GM12801 (cell line): Measurements from ENCODE around the gene TESPA1.

Experiments used
- TF ChIP-seq, protein P1 (sequence below): IDR thresholded peaks from one replicate; pipeline ENCODE4 v1.5.1; 2011; ENCODE audit warnings: control low read depth; ENCODE audit not compliant: insufficient read length; ENCODE audit errors: extremely low read depth

TESPA1 gene

DNA sequence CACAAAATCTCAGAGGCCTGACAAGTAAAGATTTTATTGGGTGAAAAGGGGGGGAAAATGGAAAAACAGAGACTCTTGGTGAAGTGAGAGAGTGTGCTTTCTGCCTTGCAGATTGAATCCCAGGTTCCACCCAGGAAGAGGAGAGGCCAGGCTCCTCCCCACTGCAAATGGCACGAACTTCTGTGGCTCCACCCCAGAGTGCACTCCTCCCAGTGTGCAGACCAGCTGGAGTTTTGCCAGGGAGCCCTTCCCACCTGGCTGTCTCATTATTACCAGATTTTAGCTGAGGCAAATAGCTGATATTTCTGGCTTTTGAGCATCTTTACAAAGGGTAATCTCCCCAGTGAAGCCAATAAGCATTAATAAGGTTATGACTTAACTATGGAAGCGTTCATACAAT is 51.9 kb downstream of the TESPA1 start:
- TF ChIP-seq, protein P1, sequence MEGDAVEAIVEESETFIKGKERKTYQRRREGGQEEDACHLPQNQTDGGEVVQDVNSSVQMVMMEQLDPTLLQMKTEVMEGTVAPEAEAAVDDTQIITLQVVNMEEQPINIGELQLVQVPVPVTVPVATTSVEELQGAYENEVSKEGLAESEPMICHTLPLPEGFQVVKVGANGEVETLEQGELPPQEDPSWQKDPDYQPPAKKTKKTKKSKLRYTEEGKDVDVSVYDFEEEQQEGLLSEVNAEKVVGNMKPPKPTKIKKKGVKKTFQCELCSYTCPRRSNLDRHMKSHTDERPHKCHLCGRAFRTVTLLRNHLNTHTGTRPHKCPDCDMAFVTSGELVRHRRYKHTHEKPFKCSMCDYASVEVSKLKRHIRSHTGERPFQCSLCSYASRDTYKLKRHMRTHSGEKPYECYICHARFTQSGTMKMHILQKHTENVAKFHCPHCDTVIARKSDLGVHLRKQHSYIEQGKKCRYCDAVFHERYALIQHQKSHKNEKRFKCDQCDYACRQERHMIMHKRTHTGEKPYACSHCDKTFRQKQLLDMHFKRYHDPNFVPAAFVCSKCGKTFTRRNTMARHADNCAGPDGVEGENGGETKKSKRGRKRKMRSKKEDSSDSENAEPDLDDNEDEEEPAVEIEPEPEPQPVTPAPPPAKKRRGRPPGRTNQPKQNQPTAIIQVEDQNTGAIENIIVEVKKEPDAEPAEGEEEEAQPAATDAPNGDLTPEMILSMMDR: no peak

DNA sequence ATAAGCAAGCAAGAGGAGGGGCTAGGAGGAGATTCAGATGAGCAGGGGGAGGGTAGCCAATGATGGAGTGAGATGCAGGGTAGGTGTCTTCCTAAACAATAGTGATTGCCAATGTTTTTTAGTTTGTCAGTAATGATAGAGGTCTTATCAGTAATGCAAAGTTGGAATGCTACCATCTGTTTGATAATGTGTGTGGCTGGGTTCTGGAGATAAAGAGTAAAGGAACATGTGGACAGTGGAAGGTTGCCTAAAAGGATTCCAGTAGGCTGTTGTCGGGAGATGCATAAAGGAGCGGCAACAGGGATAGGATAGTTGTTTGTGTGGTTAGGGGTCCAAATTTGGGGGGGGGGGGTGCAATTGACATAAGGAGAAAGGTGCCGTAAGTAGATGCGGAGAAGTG is 52.5 kb downstream of the TESPA1 start:
- TF ChIP-seq, protein P1: no peak

DNA sequence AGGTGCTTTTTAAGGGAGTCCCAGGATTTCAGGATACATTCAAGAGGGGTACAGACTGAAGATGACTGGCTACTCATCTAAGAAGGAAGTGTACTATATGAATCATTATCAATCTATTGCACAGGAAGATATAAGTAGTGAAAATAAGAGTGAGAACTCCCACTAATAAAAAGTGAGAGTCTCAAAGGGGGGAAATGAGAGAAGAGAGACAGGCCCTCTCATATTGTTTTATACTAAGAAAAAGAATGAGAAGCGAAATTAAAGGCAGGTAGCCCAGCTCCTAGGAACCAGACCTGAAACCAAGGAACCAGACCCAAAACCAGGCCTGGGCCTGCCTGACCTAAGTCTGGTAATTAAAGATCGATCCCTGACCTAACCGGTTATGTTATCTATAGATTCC is 54.6 kb downstream of the TESPA1 start:
- TF ChIP-seq, protein P1: no peak

DNA sequence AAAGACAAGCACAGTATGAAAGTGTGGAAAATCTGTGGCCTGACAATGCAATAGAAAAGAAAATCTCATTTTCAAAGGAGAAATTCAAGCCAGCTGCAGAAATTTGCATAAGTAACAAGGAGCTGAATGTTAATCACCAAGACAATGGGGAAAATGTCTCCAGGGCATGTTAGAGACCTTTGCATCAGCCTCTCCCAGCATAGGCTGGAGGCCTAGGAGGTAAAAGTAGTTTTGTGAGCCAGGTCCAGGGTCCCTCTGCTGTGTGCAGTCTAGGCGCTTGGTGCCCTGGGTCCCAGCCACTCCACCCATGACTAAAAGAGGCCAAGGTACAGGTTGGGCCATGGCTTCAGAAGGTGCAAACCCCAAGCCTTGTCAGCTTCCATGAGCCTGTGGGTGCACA is 58.3 kb downstream of the TESPA1 start:
- TF ChIP-seq, protein P1: no peak

DNA sequence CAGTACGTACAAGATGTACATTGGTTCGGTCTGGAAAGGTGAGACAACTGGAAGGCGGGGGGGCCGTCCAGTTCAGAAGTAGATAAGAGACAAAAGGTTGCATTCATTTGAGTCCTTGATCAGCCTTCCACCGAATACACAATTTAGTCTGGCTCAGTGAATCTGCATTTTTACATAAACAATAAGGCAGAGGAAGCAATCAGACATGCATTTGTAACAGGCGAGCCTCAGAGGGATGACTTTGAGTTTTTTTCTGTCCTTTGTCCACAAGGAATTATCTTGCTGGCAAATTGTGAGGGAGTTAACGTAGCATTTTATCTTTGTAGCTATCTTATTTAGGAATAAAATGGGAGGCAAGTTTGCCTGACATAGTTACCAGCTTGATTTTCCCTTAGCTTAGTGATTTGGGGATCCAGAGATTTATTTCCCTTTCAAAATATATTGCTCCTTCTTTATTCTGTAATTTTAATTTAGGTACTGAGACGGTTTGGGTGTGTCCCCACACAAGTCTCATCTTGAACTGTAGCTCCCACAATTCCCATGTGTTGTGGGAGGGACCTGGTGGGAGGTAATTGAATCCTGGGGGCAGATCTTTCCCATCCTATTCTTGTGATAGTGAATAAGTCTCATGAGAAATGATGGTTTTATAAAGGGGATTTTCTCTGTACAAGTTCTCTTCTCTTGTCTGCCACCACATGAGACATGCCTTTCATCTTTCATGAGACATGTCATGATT is 59.4 kb downstream of the TESPA1 start:
- TF ChIP-seq, protein P1: no peak

DNA sequence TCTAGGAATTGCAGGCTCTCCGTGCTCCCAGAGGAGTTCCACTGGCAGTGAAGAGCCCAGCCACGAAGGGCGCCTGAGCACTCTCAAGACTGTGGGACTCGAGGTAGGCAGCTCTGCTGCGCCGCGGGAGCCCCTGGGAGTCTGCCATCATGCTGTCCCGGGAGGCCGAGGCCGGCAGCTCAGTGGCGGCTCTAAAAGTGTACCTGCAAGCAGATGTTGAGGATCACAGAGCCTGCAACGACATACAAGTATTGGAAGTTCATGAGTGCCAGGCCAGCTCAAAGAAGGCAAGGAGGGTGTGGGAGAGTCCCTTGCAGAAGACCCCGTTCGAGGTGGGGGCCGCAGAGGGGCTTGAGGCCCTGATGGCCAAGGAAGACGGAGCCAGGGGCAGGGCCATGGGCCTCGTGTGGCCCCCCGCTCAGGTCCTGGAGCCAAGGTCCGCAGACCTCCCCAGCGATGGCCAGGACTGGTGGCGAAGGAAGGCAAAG is 67.5 kb downstream of the TESPA1 start:
- TF ChIP-seq, protein P1: no peak
